Osteocyte (in vitro differentiated cells): ENCODE data around the gene GSE1. TPM values are rescaled to one million over a fixed set of nuclear protein-coding genes. Genes with fewer than 3 reads are reported as not detected.

Source experiments
- DNase-seq: peaks from one replicate; pipeline ENCODE4 v3.0.0; 2021; ENCODE audit warnings: mixed read lengths; ENCODE audit not compliant: unreplicated experiment; ENCODE audit errors: extremely low spot score
- H3K27ac Mint-ChIP-seq: one replicate; pipeline ENCODE4 v1.8.0; 2021; ENCODE audit warnings: mild to moderate bottlenecking, mixed read lengths; ENCODE audit not compliant: unreplicated experiment
- H3K27me3 Mint-ChIP-seq: one replicate; pipeline ENCODE4 v1.8.0; 2021; ENCODE audit warnings: mixed read lengths; ENCODE audit not compliant: unreplicated experiment
- H3K36me3 Mint-ChIP-seq: one replicate; pipeline ENCODE4 v1.8.0; 2021; ENCODE audit warnings: mixed read lengths; ENCODE audit not compliant: unreplicated experiment
- H3K4me1 Mint-ChIP-seq: one replicate; pipeline ENCODE4 v1.8.0; 2021; ENCODE audit warnings: mixed read lengths; ENCODE audit not compliant: unreplicated experiment
- H3K4me3 Mint-ChIP-seq: one replicate; pipeline ENCODE4 v1.8.0; 2021; ENCODE audit warnings: mild to moderate bottlenecking, moderate library complexity, mixed read lengths; ENCODE audit not compliant: unreplicated experiment
- H3K9me3 Mint-ChIP-seq: one replicate; pipeline ENCODE4 v1.8.0; 2021; ENCODE audit warnings: mixed read lengths; ENCODE audit not compliant: unreplicated experiment
- total RNA-seq: library from RNA; stranded (reverse); gene quantifications from 2 replicates; pipeline ENCODE4 v1.2.1, GENCODE V29; 2021
- TF ChIP-seq, protein P1 (sequence below): fragments of 200-600 bp; sonication (generic); IDR thresholded peaks from 2 replicates; pipeline ENCODE4 v1.5.0; 2021; ENCODE audit warnings: antibody characterized with exemption, mild to moderate bottlenecking, moderate library complexity

The GSE1 gene
- total RNA-seq, 1 donor from 2014 or later, result 64.1 TPM

GRCh38 chr16:85659805-85660511, 46.8 kb downstream of the GSE1 start:
- Mint-ChIP-seq H3K27ac (peak overlapping the region; percentile 54), H3K9me3 (no peaks in the 10 kb centered on the region), H3K27me3 (no peaks in the 10 kb centered on the region), H3K36me3 (peaks cover 34% of the 10 kb centered on the region), H3K4me3 (no peak overlapping the region), H3K4me1 (peaks cover 4% of the 10 kb centered on the region)
- TF ChIP-seq, protein P1, sequence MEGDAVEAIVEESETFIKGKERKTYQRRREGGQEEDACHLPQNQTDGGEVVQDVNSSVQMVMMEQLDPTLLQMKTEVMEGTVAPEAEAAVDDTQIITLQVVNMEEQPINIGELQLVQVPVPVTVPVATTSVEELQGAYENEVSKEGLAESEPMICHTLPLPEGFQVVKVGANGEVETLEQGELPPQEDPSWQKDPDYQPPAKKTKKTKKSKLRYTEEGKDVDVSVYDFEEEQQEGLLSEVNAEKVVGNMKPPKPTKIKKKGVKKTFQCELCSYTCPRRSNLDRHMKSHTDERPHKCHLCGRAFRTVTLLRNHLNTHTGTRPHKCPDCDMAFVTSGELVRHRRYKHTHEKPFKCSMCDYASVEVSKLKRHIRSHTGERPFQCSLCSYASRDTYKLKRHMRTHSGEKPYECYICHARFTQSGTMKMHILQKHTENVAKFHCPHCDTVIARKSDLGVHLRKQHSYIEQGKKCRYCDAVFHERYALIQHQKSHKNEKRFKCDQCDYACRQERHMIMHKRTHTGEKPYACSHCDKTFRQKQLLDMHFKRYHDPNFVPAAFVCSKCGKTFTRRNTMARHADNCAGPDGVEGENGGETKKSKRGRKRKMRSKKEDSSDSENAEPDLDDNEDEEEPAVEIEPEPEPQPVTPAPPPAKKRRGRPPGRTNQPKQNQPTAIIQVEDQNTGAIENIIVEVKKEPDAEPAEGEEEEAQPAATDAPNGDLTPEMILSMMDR, result peak; percentile 80
- DNase-seq, result no peak

DNA sequence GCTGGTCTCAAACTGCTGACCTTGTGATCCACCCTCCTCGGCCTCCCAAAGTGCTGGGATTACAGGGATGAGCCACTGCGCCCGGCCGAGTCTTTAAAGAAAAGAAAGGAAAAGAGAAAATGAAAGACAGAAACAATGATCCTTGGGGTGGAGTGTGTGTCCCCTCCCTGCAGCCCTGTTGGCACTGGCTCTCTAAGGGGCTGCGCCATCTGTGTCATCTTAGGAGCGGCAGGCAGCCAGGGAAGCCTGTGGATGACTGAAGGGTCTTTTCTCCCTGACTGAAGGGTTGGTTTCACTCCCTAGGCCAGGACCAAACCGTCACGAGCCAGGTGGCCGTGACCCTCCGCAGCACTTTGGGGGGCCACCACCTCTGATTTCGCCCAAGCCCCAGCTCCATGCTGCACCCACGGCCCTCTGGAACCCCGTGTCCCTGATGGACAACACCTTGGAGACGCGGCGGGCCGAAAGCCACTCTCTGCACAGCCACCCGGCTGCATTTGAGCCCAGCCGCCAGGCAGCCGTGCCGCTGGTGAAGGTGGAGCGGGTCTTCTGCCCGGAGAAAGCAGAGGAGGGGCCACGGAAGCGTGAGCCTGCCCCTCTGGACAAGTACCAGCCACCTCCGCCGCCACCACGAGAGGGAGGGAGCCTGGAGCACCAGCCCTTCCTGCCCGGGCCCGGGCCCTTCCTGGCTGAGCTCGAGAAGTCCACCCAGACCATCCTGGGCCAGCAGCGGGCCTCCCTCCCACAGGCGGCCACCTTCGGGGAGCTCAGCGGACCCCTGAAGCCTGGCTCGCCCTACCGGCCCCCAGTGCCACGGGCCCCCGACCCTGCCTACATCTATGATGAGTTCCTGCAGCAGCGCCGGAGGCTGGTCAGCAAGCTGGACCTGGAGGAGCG, 48.0 kb downstream of the GSE1 start:
- Mint-ChIP-seq H3K36me3 (peaks cover 43% of the 10 kb centered on the region), H3K27ac (no peak overlapping the region), H3K4me3 (no peak overlapping the region), H3K27me3 (no peaks in the 10 kb centered on the region), H3K4me1 (peaks cover 4% of the 10 kb centered on the region), H3K9me3 (no peaks in the 10 kb centered on the region)
- TF ChIP-seq, protein P1, result no peak
- no peak for DNase-seq

GRCh38 chr16:85661740-85662481, 48.8 kb downstream of the GSE1 start:
- H3K4me1 Mint-ChIP-seq, result peaks cover 4% of the 10 kb centered on the region
- H3K27me3 Mint-ChIP-seq, result no peaks in the 10 kb centered on the region
- TF ChIP-seq, protein P1, result no peak
- H3K27ac Mint-ChIP-seq, result no peak overlapping the region
- no peak overlapping the region for H3K4me3 Mint-ChIP-seq
- DNase-seq, result no peak
- peaks cover 45% of the 10 kb centered on the region for H3K36me3 Mint-ChIP-seq
- no peaks in the 10 kb centered on the region for H3K9me3 Mint-ChIP-seq

GRCh38 chr16:85662482-85662812, 49.3 kb downstream of the GSE1 start:
- H3K27me3 Mint-ChIP-seq, result no peaks in the 10 kb centered on the region
- H3K4me3 Mint-ChIP-seq, result no peak overlapping the region
- peaks cover 44% of the 10 kb centered on the region for H3K36me3 Mint-ChIP-seq

More at GRCh38 chr16:85662482-85662812, 49.3 kb downstream of the GSE1 start:
- no peak for DNase-seq
- H3K27ac Mint-ChIP-seq, result no peak overlapping the region
- no peaks in the 10 kb centered on the region for H3K9me3 Mint-ChIP-seq
- TF ChIP-seq, protein P1, result no peak
- peaks cover 4% of the 10 kb centered on the region for H3K4me1 Mint-ChIP-seq
